Motor neuron (in vitro differentiated cells): ENCODE results near the gene IKZF5. TPM values are rescaled to one million over a fixed set of nuclear protein-coding genes. Genes with fewer than 3 reads are reported as not detected.
A peak's percentile ranks its signal among the peaks of the same experiment; 100 is the strongest.

Experiments
- ATAC-seq, 8 experiments: fragments of 200-7000 bp; cut with Tn5 transposase; replicated peaks in 6 of 8; 2 replicates each; pipeline ENCODE4 v1.8.0; 2021; ENCODE audit warnings: mild to moderate bottlenecking in 8 of 8, moderate library complexity in 8 of 8
- H3K27ac ChIP-seq, 2 donors: fragments of 250-450 bp; sonication (Bioruptor Pico); 2 replicates each; pipeline ENCODE4 v1.9.0; 2021; ENCODE audit warnings: antibody characterized with exemption in 2 of 2, mild to moderate bottlenecking in 2 of 2, moderate library complexity in 1 of 2
- H3K4me1 ChIP-seq, 2 donors: fragments of 250-450 bp; sonication (Bioruptor Pico); replicated peaks in 1 of 2; 2 replicates each; pipeline ENCODE4 v1.6.1; 2021; ENCODE audit warnings: antibody characterized with exemption in 2 of 2, mild to moderate bottlenecking in 2 of 2, moderate library complexity in 1 of 2
- H3K4me3 ChIP-seq, 5 donors: fragments of 250-450 bp; sonication (Bioruptor Pico); 2 replicates each; pipeline ENCODE4 v1.9.0; 2021; ENCODE audit warnings: antibody characterized with exemption in 5 of 5, mild to moderate bottlenecking in 5 of 5, moderate library complexity in 4 of 5
- WGBS, 10 experiments: fragments of 450-650 bp; shearing (Covaris generic); methylation state at CpG; one replicate each; pipeline ENCODE4 v1.0.0; 2022; 5-methylcytosine and 5-hydroxymethylcytosine counted together
- in situ Hi-C, 9 experiments: fragments of 400-800 bp; cut with MboI; loops; one replicate each; pipeline ENCODE4 v1.15.0; 2021; ENCODE audit warnings: low sequenced_read_pairs in 9 of 9, low pct_unique_long_range_greater_than_20kb in 2 of 9; ENCODE audit not compliant: unreplicated experiment in 9 of 9
- total RNA-seq, 8 experiments: library from RNA; unstranded; fragments of 300-600 nt; gene quantifications; 2 replicates each; pipeline versions ENCODE4 v1.2.3 to v1.2.4, GENCODE V29; 2022

The IKZF5 gene
- total RNA-seq = 10 to 100 TPM in 3 of 8 experiments, 1 to 10 TPM in 5; 7.3 to 23.8 (median 9.4) TPM

GRCh38 chr10:123008355-123009104, at the start of gene IKZF5, which contains the start of gene ACADSB:
TSS of gene IKZF5 (minus strand) at chr10:123008795. CDS start at chr10:122998625, 10,170 bp downstream.
TSS of gene ACADSB (plus strand) at chr10:123009006. CDS start at chr10:123009030, 24 bp downstream.
- in situ Hi-C loops = no loop called here
- peaks cover 8 to 16% of the 10 kb centered on the region in 2 donors for H3K4me1 ChIP-seq
- peak; percentile 83 to 95 (median 92) for ATAC-seq
- peak within 1 kb of the TSS; percentile 82 to 92 (median 88) for H3K4me3 ChIP-seq
- peak within 1 kb of the TSS; percentile 86 to 95 for H3K27ac ChIP-seq
- WGBS, 10 experiments = 0 to 2% (median 0%) methylated on average over 3 to 23 of the region's 68 CpGs; no CpG with 5 or more reads in 5 of the 10 experiments

- no peaks in the 10 kb centered on the region for H3K4me1 ChIP-seq
- no peak overlapping the region for H3K4me3 ChIP-seq
- H3K27ac ChIP-seq = no peak overlapping the region
- 64 to 100% (median 96%) methylated on average over 2 to 3 of the region's 3 CpGs for WGBS, 10 experiments
- in situ Hi-C loops = no loop called here
- ATAC-seq = no peak
These were observed 49.4 kb upstream of the IKZF5 start for GRCh38 chr10:123057968-123058367.

- ATAC-seq = no peak
- 56 to 100% (median 74%) methylated on average over 2 to 4 of the region's 4 CpGs; no CpG with 5 or more reads in 1 of the 10 experiments for WGBS, 10 experiments
- Histone ChIP-seq H3K4me1 (no peaks in the 10 kb centered on the region), H3K27ac (no peak overlapping the region), H3K4me3 (no peak overlapping the region)
- in situ Hi-C loops = loop anchor here in 6 of 9 experiments (10.0 to 25.0 kb wide), 4 partner anchors 91 to 519 kb away; partner anchors contain the start of genes HMX2 (in 1 of the 6) and HMX3 (in 1 of the 6)
These were observed 37.6 kb upstream of the IKZF5 start for GRCh38 chr10:123045961-123046731.

GRCh38 chr10:123044391-123044790, 35.8 kb upstream of the IKZF5 start:
- WGBS, 10 experiments = 35 to 100% (median 86%) methylated on average over 1 to 2 of the region's 2 CpGs
- no peak for ATAC-seq
- in situ Hi-C loops = loop anchor here in 6 of 9 experiments (10.0 to 25.0 kb wide), 4 partner anchors 93 to 520 kb away; partner anchors contain the start of genes HMX2 (in 1 of the 6) and HMX3 (in 1 of the 6)

GRCh38 chr10:123043409-123043925, 34.9 kb upstream of the IKZF5 start:
- WGBS, 10 experiments = 0 to 60% (median 3%) methylated on average over 1 to 5 of the region's 5 CpGs; no CpG with 5 or more reads in 1 of the 10 experiments
- in situ Hi-C loops = loop anchor here in 6 of 9 experiments (10.0 to 25.0 kb wide), 4 partner anchors 94 to 521 kb away; partner anchors contain the start of genes HMX2 (in 1 of the 6) and HMX3 (in 1 of the 6)
- ATAC-seq = peak; percentile 92 to 99 (median 95)
- Histone ChIP-seq H3K27ac (no peak overlapping the region), H3K4me3 (no peak overlapping the region), H3K4me1 (no peaks in the 10 kb centered on the region)

More at GRCh38 chr10:123044391-123044790, 35.8 kb upstream of the IKZF5 start:
- Histone ChIP-seq H3K4me1 (no peaks in the 10 kb centered on the region), H3K27ac (no peak overlapping the region), H3K4me3 (no peak overlapping the region)

- ATAC-seq = peak in 4 of 8 experiments; percentile 11 to 14 (median 12)
These were observed 34.3 kb upstream of the IKZF5 start for GRCh38 chr10:123042708-123043408.

GRCh38 chr10:123039632-123039930, 31.0 kb upstream of the IKZF5 start:
- ATAC-seq = no peak
- Histone ChIP-seq H3K27ac (no peak overlapping the region), H3K4me1 (no peaks in the 10 kb centered on the region), H3K4me3 (no peak overlapping the region)
- in situ Hi-C loops = loop anchor here in 6 of 9 experiments (25.0 kb wide), 3 partner anchors 98 to 523 kb away; partner anchors contain the start of genes HMX2 (in 1 of the 6) and HMX3 (in 1 of the 6)

More at GRCh38 chr10:123042708-123043408, 34.3 kb upstream of the IKZF5 start:
- H3K4me1 ChIP-seq = no peaks in the 10 kb centered on the region
- H3K4me3 ChIP-seq = no peak overlapping the region
- H3K27ac ChIP-seq = no peak overlapping the region
- 50 to 85% (median 66%) methylated on average over 4 to 10 of the region's 12 CpGs; no CpG with 5 or more reads in 1 of the 10 experiments for whole genome bisulfite sequencing, 10 experiments
- in situ Hi-C loops = loop anchor here in 6 of 9 experiments (10.0 to 25.0 kb wide), 4 partner anchors 94 to 522 kb away; partner anchors contain the start of genes HMX2 (in 1 of the 6) and HMX3 (in 1 of the 6)

GRCh38 chr10:123038782-123039631, 30.4 kb upstream of the IKZF5 start:
- WGBS, 10 experiments = 55 to 84% (median 70%) methylated on average over 1 to 15 of the region's 18 CpGs; no CpG with 5 or more reads in 1 of the 10 experiments
- in situ Hi-C loops = loop anchor here in 6 of 9 experiments (25.0 kb wide), 3 partner anchors 98 to 523 kb away; partner anchors contain the start of genes HMX2 (in 1 of the 6) and HMX3 (in 1 of the 6)
- Histone ChIP-seq H3K4me1 (no peaks in the 10 kb centered on the region), H3K4me3 (no peak overlapping the region), H3K27ac (no peak overlapping the region)
- ATAC-seq = no peak

GRCh38 chr10:123035467-123036086, 27.0 kb upstream of the IKZF5 start:
- H3K4me3 ChIP-seq = no peak overlapping the region
- 55 to 100% (median 86%) methylated on average over 1 to 6 of the region's 8 CpGs for WGBS, 10 experiments
- in situ Hi-C loops = loop anchor here in 6 of 9 experiments (25.0 kb wide), 3 partner anchors 102 to 527 kb away; partner anchors contain the start of genes HMX2 (in 1 of the 6) and HMX3 (in 1 of the 6)
- H3K27ac ChIP-seq = no peak overlapping the region
- no peaks in the 10 kb centered on the region for H3K4me1 ChIP-seq
- ATAC-seq = no peak

- H3K4me3 ChIP-seq = no peak overlapping the region
- ATAC-seq = no peak
- no peak overlapping the region for H3K27ac ChIP-seq
- H3K4me1 ChIP-seq = no peaks in the 10 kb centered on the region
- in situ Hi-C loops = loop anchor here in 6 of 9 experiments (25.0 kb wide), 3 partner anchors 103 to 528 kb away; partner anchors contain the start of genes HMX2 (in 1 of the 6) and HMX3 (in 1 of the 6)
These were observed 25.7 kb upstream of the IKZF5 start for GRCh38 chr10:123034332-123034731.

GRCh38 chr10:123031124-123031523, 22.5 kb upstream of the IKZF5 start:
- 43 to 100% (median 83%) methylated on average over 1 of the region's 1 CpG; no CpG with 5 or more reads in 7 of the 10 experiments for WGBS, 10 experiments
- Histone ChIP-seq H3K27ac (no peak overlapping the region), H3K4me1 (peaks cover 0 to 5% of the 10 kb centered on the region in 2 donors), H3K4me3 (no peak overlapping the region)
- ATAC-seq = no peak
- in situ Hi-C loops = loop anchor here in 6 of 9 experiments (25.0 kb wide), 3 partner anchors 106 to 531 kb away; partner anchors contain the start of genes HMX2 (in 1 of the 6) and HMX3 (in 1 of the 6)
